Measurements from ENCODE around the gene SENP3.

The SENP3 gene

DNA sequence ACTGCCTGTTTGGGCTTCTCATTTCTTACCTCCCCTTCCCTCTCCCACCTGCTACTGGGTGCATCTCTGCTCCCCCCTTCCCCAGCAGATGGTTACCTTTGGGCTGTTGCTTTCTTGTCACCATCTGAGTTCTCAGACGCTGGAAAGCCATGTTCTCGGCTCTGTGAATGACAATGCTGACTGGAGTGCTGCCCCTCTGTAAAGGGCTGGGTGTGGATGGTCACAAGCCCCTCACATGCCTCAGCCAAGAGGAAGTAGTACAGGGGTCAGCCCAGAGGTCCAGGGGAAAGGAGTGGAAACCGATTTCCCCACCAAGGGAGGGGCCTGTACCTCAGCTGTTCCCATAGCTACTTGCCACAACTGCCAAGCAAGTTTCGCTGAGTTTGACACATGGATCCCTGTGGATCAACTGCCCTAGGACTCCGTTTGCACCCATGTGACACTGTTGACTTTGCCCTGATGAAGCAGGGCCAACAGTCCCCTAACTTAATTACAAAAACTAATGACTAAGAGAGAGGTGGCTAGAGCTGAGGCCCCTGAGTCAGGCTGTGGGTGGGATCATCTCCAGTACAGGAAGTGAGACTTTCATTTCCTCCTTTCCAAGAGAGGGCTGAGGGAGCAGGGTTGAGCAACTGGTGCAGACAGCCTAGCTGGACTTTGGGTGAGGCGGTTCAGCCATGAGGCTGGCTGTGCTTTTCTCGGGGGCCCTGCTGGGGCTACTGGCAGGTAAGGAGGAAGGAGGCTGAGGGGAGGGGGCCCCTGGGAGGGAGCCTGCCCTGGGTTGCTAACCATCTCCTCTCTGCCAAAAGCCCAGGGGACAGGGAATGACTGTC, 17.5 kb downstream of the SENP3 start, which contains the start of gene CD68 (continued):
- TF ChIP-seq, protein P1, sequence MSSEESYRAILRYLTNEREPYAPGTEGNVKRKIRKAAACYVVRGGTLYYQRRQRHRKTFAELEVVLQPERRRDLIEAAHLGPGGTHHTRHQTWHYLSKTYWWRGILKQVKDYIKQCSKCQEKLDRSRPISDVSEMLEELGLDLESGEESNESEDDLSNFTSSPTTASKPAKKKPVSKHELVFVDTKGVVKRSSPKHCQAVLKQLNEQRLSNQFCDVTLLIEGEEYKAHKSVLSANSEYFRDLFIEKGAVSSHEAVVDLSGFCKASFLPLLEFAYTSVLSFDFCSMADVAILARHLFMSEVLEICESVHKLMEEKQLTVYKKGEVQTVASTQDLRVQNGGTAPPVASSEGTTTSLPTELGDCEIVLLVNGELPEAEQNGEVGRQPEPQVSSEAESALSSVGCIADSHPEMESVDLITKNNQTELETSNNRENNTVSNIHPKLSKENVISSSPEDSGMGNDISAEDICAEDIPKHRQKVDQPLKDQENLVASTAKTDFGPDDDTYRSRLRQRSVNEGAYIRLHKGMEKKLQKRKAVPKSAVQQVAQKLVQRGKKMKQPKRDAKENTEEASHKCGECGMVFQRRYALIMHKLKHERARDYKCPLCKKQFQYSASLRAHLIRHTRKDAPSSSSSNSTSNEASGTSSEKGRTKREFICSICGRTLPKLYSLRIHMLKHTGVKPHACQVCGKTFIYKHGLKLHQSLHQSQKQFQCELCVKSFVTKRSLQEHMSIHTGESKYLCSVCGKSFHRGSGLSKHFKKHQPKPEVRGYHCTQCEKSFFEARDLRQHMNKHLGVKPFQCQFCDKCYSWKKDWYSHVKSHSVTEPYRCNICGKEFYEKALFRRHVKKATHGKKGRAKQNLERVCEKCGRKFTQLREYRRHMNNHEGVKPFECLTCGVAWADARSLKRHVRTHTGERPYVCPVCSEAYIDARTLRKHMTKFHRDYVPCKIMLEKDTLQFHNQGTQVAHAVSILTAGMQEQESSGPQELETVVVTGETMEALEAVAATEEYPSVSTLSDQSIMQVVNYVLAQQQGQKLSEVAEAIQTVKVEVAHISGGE (tag by site-specific recombination; conservative IDR thresholded peaks at IDR 0.05; ENCODE audit: low read depth): peak; percentile 42; the same call in 1 of the 2 replicates
- no peak for TF ChIP-seq ZNF416 (tag by site-specific recombination; IDR thresholded peaks at IDR 0.05)
- TF ChIP-seq ZNF791 (tag by site-specific recombination; IDR thresholded peaks at IDR 0.05): no peak
- no peak for TF ChIP-seq ZNF174 (tag by site-specific recombination; IDR thresholded peaks at IDR 0.05)
- TF ChIP-seq, protein P2, sequence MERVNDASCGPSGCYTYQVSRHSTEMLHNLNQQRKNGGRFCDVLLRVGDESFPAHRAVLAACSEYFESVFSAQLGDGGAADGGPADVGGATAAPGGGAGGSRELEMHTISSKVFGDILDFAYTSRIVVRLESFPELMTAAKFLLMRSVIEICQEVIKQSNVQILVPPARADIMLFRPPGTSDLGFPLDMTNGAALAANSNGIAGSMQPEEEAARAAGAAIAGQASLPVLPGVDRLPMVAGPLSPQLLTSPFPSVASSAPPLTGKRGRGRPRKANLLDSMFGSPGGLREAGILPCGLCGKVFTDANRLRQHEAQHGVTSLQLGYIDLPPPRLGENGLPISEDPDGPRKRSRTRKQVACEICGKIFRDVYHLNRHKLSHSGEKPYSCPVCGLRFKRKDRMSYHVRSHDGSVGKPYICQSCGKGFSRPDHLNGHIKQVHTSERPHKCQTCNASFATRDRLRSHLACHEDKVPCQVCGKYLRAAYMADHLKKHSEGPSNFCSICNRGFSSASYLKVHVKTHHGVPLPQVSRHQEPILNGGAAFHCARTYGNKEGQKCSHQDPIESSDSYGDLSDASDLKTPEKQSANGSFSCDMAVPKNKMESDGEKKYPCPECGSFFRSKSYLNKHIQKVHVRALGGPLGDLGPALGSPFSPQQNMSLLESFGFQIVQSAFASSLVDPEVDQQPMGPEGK (tag by site-specific recombination; IDR thresholded peaks at IDR 0.05): peak; percentile 88
- no peak for TF ChIP-seq ZNF555 (tag by site-specific recombination; conservative IDR thresholded peaks at IDR 0.05)
- no peak for TF ChIP-seq ZNF16 (tag by site-specific recombination; IDR thresholded peaks at IDR 0.05; ENCODE audit: low read depth)
- TF ChIP-seq, protein P3, sequence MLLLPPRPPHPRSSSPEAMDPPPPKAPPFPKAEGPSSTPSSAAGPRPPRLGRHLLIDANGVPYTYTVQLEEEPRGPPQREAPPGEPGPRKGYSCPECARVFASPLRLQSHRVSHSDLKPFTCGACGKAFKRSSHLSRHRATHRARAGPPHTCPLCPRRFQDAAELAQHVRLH (tag by site-specific recombination; IDR thresholded peaks at IDR 0.05): no peak
- TF ChIP-seq, protein P4, sequence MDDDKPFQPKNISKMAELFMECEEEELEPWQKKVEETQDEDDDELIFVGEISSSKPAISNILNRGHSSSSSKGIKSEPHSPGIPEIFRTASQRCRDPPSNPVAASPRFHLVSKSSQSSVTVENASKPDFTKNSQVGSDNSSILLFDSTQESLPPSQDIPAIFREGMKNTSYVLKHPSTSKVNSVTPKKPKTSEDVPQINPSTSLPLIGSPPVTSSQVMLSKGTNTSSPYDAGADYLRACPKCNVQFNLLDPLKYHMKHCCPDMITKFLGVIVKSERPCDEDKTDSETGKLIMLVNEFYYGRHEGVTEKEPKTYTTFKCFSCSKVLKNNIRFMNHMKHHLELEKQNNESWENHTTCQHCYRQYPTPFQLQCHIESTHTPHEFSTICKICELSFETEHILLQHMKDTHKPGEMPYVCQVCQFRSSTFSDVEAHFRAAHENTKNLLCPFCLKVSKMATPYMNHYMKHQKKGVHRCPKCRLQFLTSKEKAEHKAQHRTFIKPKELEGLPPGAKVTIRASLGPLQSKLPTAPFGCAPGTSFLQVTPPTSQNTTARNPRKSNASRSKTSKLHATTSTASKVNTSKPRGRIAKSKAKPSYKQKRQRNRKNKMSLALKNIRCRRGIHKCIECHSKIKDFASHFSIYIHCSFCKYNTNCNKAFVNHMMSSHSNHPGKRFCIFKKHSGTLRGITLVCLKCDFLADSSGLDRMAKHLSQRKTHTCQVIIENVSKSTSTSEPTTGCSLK (tag by site-specific recombination; IDR thresholded peaks at IDR 0.05): no peak
- peak; percentile 46; the same call in 1 of the 2 replicates for TF ChIP-seq ZNF10 (tag by site-specific recombination; IDR thresholded peaks at IDR 0.05)
- TF ChIP-seq, protein P5, sequence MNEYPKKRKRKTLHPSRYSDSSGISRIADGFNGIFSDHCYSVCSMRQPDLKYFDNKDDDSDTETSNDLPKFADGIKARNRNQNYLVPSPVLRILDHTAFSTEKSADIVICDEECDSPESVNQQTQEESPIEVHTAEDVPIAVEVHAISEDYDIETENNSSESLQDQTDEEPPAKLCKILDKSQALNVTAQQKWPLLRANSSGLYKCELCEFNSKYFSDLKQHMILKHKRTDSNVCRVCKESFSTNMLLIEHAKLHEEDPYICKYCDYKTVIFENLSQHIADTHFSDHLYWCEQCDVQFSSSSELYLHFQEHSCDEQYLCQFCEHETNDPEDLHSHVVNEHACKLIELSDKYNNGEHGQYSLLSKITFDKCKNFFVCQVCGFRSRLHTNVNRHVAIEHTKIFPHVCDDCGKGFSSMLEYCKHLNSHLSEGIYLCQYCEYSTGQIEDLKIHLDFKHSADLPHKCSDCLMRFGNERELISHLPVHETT (tag by site-specific recombination; IDR thresholded peaks at IDR 0.05): no peak
- TF ChIP-seq ZBTB48 (tag by site-specific recombination; IDR thresholded peaks at IDR 0.05): peak; percentile 96
- TF ChIP-seq, protein P6, sequence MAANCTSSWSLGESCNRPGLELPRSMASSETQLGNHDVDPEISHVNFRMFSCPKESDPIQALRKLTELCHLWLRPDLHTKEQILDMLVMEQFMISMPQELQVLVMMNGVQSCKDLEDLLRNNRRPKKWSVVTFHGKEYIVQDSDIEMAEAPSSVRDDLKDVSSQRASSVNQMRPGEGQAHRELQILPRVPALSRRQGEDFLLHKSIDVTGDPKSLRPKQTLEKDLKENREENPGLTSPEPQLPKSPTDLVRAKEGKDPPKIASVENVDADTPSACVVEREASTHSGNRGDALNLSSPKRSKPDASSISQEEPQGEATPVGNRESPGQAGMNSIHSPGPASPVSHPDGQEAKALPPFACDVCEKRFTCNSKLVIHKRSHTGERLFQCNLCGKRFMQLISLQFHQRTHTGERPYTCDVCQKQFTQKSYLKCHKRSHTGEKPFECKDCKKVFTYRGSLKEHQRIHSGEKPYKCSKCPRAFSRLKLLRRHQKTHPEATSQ (tag by site-specific recombination; IDR thresholded peaks at IDR 0.05): no peak
- peak; percentile 84 for TF ChIP-seq IKZF3 (tag by site-specific recombination; IDR thresholded peaks at IDR 0.05)
- no peak; the same call in 1 of the 2 replicates for TF ChIP-seq ZNF423 (tag by site-specific recombination; IDR thresholded peaks at IDR 0.05)
- TF ChIP-seq ZNF76 (tag by site-specific recombination; IDR thresholded peaks at IDR 0.05; ENCODE audit: borderline replicate concordance, low read depth): no peak; the same call in 1 of the 2 replicates
- peak; percentile 45; the same call in 1 of the 2 replicates for TF ChIP-seq SCRT1 (tag by site-specific recombination; IDR thresholded peaks at IDR 0.05; ENCODE audit: borderline replicate concordance)
- TF ChIP-seq KLF8 (tag by site-specific recombination; IDR thresholded peaks at IDR 0.05): peak; percentile 65
- TF ChIP-seq, protein P7, sequence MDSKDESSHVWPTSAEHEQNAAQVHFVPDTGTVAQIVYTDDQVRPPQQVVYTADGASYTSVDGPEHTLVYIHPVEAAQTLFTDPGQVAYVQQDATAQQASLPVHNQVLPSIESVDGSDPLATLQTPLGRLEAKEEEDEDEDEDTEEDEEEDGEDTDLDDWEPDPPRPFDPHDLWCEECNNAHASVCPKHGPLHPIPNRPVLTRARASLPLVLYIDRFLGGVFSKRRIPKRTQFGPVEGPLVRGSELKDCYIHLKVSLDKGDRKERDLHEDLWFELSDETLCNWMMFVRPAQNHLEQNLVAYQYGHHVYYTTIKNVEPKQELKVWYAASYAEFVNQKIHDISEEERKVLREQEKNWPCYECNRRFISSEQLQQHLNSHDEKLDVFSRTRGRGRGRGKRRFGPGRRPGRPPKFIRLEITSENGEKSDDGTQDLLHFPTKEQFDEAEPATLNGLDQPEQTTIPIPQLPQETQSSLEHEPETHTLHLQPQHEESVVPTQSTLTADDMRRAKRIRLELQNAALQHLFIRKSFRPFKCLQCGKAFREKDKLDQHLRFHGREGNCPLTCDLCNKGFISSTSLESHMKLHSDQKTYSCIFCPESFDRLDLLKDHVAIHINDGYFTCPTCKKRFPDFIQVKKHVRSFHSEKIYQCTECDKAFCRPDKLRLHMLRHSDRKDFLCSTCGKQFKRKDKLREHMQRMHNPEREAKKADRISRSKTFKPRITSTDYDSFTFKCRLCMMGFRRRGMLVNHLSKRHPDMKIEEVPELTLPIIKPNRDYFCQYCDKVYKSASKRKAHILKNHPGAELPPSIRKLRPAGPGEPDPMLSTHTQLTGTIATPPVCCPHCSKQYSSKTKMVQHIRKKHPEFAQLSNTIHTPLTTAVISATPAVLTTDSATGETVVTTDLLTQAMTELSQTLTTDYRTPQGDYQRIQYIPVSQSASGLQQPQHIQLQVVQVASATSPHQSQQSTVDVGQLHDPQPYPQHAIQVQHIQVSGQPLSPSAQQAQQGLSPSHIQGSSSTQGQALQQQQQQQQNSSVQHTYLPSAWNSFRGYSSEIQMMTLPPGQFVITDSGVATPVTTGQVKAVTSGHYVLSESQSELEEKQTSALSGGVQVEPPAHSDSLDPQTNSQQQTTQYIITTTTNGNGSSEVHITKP (tag by site-specific recombination; IDR thresholded peaks at IDR 0.05): peak; percentile 78
- TF ChIP-seq, protein P8, sequence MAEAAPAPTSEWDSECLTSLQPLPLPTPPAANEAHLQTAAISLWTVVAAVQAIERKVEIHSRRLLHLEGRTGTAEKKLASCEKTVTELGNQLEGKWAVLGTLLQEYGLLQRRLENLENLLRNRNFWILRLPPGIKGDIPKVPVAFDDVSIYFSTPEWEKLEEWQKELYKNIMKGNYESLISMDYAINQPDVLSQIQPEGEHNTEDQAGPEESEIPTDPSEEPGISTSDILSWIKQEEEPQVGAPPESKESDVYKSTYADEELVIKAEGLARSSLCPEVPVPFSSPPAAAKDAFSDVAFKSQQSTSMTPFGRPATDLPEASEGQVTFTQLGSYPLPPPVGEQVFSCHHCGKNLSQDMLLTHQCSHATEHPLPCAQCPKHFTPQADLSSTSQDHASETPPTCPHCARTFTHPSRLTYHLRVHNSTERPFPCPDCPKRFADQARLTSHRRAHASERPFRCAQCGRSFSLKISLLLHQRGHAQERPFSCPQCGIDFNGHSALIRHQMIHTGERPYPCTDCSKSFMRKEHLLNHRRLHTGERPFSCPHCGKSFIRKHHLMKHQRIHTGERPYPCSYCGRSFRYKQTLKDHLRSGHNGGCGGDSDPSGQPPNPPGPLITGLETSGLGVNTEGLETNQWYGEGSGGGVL (tag by site-specific recombination; IDR thresholded peaks at IDR 0.05): peak; percentile 51
- no peak; the same call in 1 of the 2 replicates for TF ChIP-seq ZNF184 (tag by site-specific recombination; IDR thresholded peaks at IDR 0.05)

Data from HEK293 (cell line).